GF-D8 (cell line): Measurements from ENCODE around the gene CALU.
A peak's percentile ranks its signal among the peaks of the same experiment; 100 is the strongest.

Experiments
- DNase-seq: peaks from one replicate; lab custom pipeline; 2025; lab: John Stamatoyannopoulos, UW

The CALU gene

DNA sequence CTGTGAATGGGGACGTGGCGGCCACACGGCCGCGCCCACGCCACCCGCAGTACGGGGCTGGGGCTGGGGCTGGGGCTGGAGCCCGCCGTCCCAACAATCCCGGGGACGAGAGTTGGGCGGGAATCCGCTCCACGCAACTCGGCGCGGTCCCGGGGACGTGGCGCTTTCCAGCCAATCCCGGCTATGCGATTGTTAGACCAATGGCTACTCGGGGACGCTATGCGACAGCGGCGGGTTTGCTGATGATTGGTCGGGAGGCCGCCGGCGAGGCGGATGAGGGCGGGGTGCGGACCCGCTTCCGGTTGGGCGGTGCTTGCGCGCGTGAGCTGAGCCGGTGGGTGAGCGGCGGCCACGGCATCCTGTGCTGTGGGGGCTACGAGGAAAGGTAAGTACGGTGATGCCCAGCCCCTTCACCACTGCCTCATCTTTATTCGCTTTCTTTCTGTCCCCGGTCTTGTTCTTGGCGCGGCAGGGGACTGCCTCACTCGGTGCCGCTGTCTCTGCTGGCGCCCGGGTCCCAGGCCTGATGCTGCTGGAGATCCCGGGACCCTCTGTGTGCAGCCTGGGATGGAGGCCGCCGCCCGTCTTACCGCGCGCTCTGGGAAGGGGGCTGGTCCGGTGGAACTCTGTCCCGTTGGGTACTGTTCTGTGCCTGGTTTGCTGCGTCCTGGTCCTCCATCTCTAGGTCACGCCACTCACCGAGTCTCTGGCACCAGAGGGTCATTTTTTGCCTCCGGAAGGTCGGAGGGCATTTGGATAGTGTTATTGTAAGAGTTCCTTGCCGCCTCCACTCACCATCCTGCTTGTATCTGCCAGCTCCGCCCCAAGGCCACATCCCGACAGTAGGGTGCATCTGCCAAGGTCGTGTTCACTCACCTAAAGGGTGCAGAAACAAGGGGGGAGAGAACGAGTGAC, at the start of gene CALU:
CALU (plus strand) TSS at position 312 of the 915 bp plus-strand sequence. CDS start 9,225 bp downstream, outside the sequence.
- peak; percentile 84 for DNase-seq

DNA sequence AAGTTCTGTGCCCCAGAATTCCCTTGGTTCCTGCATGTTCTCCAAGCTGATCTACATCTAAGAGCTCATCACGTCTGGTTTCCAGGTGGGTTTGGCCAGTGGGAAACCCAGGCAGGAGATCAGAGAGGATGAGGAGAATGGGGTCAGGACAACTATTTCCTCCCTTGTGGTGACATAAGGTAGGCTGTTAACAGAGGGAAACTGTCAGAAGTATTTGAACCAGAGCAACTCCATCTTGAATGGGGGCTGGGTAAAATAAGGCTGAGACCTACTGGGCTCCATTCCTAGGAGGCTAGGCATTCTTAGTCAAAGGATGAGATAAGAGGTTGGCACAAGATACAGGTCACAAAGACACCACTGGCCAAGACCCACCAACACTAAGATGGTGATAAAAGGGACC, 47.9 kb upstream of the CALU start:
- DNase-seq, result no peak

DNA sequence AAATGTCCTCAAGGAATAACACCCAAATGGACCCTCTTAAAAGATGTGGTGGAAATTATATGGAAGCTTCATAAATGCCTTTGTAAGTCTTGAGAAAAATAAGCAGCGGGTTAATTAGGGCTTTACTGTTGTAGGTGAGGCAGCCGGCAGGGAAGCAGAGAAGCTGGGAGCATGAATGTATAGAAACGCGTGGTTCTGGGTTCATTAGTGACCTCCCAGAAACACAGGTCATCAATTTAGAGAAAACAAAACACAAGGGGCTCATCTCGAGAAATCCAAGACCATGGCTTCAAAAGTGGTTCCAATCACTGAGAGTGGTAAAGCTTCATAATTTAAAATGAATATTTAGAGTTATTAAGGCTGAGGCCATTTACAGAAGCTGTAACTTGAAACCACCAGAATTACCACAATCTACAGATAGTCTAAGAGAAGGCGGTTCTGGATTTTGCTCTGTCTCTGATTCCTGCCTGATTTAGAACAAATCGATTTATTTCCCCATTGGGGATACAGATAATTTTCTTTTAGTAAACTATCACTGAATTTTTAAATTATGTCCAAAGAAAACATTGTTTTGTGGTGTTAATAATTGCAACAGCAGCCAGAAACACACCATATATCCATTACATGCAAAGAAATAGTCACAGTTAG, 46.4 kb upstream of the CALU start:
- no peak for DNase-seq

DNA sequence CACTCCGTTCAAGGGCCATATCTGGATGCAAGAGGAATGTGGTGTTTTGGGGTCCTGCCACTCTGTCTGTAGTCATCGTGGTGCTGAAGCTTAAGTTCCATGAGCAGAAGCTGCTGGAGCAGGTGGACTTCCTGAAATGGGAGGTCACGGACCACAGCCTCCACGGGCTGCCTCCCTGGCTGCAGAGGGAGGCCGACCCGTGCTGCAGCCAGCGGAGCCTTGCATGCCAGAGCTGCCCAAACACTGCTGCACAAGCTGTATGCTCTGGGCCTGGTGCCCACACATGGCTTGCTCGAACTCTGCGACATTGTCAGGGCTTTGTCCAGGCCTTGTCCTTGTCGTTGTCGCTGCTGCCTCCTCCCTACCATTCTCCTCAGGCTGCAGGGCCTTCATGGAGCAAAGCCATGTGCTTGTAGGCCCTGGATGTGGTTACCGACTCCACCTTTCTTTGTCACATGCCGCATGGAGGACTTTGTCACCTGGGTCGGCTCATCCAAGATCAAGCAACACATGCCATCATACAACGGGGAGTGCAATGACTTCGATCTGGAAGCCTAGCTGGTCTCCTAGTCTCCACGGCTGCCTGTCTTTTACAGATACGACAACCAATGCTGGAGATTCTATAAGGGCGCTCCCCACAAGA, 45.7 kb upstream of the CALU start:
- DNase-seq, result no peak

DNA sequence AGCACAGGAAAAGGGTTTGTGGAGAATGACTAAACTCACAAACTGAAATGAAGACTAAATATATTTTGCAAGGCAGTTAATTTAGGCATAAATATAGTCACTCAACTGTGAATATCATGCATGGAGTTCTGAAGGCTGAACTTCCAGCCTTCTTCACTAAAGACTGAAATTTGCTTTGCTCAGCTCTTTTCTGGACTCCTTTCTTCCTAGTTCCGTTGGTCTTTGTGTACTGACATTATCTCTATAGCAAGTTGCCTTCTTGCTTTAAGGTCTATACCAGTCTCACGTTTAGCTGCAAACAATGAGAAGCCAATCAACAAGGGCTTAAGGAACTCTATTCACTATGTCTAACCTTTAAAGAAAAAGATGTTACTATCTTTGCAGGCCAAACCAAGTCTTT, 44.4 kb upstream of the CALU start:
- no peak for DNase-seq

DNA sequence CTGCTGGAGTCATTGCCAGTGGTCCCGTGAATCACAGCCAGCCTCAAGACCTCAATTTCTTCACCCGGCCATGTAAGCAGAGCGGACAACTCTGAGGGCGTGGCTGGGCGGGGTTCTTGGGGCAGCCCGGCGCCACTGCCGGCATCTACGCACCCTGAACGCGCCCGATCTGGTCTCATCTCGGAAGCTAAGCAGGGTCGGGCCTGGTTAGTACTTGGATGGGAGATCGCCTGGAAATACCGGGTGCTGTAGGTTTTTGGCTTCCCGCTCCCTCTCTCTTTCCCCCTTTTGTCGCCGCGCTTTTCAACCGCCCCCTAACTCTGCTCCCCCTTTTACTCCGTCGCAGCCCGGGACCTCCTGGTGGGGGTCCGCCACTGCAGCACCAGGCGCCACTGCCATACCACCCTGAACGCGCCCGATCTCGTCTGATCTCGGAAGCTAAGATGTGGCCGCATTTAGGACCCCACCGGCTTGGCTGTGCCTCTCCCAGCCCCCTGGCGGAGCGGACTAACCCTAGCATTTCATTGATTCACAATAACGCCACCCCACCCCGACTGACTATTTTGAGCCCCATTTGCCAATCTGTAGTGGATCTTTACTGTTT, 41.8 kb upstream of the CALU start:
- DNase-seq, result no peak

DNA sequence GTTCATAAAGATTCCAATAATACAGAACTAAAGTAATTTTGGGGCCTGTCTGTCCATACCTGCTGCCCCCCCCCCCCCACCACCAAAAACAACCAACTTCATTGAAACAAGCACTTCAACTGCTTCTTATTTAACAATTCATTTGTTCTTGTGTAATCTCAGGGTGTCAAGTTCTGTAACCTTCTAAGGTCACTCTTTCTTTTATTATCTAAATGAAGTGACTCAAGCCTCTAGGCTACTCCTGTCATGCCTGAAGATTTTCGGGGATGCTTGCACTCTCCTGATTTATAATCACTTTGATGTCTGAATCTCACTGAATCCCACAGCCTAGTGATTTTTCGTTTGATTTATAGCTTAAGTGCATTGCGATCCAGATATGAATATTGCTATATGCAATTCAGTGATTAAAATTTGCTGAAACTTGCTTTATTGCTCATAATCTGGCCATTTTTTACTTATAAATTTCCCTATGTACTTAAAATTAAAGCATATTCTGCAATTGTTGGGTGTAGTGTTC, 39.9 kb upstream of the CALU start:
- DNase-seq, result no peak

DNA sequence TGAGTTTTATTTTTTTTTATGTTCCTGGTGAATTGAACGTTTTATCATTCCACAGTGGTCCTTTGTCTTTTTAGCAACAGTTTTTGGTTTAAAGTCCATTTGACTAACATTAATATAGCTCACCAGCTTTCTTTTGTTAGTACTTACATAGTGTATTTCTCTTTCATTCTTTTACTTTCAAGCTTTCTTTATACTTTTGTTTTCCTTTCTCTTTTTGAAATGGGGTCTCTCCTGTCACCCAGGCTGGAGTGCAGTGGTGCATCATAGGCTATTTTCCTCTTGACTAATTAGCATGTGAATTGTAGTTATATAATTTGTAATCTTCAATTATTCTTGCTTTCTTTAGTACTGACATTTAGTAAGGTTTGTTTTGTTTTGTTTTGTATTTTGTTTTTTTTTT, 39.3 kb upstream of the CALU start:
- no peak for DNase-seq

DNA sequence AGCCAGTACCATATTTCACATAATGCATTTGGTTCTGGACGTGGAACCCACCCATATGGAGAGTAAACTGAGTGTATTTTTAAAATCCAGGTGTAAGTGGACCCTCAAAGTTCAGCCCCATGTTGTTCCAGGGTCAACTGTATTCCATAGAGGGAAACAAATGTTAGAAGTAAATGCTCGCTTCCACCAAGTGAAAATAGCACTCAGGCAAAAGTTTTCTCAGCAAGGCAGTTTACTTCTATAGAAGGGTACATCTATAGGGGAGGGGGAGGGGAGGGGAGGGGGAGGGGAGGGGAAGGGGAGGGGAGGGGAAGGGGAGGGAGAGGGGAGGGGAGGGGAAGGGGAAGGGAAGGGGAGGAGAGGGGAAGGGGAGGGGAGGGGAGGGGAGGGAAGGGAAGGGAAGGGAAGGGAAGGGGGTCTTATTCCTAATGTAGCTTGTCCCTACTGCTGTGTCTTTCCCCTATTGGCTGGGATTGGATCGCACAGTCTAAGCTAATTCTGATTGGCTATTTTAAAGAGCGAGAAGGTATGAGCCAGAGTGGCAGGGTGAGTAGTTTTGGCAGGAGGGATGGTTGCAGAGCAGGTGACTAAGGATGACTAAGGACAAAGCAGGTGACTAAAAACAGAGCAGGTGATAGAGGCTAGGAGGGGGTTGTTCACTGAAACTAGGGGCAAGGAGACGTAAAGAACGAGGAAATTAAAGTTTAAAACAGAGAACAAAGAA, 37.9 kb upstream of the CALU start:
- no peak for DNase-seq

DNA sequence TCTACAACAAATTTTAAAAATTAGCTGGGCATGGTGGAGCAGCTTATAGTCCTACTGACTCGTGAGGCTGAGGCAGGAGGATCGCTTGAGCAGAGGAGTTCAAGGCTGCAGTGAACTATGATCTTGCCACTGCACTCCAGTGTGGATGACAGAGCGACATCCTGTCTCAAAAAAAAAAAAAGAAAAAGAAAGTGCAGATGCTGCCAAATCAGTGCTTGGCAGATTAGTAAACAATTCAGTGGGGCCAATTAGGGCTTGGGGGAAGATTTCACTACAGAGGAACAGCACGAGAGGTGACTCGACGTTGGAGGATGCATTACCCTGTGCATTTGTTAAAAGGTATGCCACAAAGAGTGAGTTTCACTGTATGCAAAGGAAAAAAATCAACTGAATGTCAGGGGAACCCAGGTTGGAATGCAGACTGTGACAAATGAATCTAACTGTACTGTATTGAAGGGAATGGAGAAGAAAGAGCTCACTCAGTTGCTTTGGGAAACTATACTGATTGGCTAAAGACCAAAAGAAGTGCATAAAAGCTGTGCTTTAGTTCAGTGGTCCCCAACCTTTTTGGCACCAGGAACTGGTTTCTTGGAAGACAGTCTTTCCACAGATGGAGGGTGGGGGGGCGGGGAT, 35.4 kb upstream of the CALU start:
- DNase-seq, result no peak

DNA sequence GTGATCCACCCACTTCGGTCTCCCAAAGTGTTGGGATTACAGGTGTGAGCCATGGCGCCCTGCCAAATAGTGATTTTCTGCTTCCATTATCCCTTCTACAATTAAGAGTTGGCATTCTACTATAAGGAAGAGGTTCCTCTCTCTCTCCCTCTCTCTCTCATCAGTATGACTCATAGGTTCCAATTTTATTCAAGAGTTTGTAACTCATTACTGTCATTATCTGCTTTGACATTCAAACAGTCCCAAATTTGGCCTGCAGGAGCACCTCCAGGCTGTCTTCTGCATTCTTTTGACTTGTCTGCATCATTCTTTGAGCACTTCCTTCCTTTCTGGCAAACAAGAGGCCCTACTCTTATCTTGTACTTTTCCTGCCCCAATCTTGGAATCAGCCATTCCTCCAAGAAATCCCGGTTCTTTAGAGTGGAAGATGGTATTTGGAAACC, 33.2 kb upstream of the CALU start:
- no peak for DNase-seq

DNA sequence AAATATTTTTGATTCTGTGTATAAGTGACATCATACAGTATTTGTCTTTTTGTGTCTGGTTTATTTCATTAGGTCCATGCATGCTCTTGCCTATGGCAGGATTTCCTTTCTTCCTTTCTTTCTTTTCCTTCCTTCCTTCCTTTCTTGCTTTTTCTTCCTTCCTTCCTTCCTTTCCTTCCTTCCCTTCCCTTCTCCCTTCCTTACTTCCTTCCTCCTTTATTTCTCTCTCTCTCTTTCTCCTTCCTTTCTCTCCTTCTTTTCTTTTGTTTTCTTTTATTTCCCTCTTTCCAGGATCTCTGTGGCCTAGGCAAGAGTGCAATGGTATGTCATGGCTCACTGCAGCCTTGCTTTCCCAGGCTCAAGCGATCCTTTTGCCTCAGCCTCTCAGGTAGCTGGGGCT, 31.4 kb upstream of the CALU start:
- DNase-seq, result no peak

DNA sequence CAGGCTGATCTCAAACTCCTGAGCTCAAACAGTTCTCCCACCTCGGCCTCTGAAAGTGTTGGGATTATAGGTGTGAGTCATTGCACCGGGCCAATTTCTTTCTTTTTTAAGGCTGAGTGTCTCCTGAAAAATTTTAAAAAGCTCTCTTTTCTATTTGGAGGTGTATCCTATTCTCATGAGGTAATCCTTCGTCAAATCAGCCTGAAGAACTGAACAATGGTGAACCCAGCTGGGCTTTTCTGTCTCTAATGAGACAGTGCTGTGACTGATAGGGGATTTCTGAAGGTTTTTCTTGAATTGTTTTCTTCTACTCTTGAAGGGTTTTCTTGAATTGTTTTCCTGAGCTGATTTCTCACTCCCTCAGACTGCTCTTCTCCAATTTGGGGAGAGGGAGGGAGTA, 30.9 kb upstream of the CALU start:
- no peak for DNase-seq

DNA sequence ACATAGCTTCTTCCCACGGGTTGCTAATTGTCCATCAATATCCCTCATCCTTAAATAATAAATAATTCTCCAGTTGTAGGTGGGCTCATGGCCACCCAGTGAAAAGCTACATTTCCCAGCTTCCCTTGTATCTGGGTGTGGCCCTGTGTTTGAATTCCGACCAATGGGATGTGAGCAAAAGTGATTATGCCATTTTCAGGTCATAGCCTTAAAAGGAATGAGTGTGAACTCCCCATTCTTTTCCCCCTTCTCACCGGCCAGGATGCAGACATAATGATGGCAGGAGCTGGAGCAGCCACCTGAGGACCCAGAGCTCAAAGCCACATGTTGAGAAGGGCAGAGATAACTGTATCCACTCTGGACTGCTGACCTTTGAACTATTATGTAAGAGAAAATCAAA, 30.3 kb upstream of the CALU start:
- no peak for DNase-seq

DNA sequence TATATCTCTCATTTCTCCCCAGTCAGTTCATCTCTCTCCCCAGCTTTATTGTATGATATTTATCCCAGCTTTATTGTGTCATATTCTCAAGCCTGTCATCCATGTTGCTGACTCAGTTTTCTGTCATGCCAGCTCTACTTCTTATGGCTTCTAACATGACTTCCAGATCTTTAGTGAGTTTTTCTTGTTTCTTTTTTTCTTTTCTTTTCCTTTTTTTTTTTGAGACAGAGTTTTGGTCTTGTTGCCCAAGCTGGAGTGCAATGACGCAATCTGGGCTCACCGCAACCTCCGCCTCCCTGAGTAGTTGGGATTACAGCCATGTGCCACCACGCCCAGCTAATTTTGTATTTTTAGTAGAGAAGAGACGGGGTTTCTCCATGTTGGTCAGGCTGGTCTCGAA, 28.7 kb upstream of the CALU start:
- DNase-seq, result no peak

DNA sequence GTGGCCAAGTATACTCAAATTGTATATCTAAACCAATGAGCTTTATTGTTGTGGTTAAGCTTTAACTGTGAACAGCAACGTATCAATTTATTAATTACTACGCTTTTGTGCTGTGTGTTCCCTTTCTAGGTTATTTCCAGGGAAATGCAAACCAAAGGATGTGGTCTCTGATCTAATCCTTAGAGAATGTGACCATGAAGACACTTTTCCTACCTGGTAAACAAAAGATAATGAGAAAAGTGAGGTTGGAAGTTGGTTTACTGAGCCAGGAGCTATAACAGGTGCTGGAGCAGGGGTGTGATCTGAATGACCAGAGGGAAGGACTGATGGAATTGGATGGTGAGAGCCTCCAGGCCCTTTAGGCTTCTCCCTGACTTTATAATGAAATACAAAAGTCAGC, 25.4 kb upstream of the CALU start:
- no peak for DNase-seq

DNA sequence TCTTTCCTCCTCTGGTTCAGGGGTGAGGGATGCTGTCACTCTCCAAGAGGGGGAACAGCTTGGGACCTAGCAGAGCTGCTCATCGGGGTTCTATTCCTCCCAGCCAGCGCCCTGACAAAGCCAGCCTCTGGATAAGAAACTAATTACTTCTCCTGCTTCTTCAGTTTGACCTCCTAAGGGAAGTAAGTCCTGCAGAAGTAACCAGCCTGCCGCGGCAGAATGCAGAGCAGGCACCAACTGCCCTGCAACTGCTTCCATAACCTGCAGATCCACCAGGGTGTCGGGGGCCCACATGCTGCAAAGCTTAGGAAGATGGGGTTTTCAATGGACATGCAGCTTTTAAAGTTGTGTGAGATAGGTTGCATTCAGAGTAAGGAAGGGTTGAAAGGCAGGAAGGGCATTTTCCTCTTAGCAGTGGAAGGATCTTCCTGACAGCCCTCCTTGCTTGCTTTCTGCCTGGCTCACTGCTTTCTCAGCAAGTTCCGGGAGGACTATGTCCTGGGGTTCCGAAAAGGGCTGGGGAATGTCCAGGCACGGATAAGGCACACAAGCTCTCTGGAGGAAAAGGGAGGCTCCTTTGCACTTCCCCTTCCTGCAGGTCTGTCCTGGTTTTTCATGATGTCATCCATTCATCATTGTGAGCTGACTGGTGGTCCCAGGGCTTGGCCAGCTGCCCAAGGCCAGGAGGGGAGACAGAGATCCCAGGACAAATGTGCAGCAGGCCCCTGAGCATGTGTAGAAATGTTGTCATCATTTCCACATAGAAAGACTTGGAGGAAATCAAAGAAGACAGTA, 24.3 kb upstream of the CALU start:
- no peak for DNase-seq

DNA sequence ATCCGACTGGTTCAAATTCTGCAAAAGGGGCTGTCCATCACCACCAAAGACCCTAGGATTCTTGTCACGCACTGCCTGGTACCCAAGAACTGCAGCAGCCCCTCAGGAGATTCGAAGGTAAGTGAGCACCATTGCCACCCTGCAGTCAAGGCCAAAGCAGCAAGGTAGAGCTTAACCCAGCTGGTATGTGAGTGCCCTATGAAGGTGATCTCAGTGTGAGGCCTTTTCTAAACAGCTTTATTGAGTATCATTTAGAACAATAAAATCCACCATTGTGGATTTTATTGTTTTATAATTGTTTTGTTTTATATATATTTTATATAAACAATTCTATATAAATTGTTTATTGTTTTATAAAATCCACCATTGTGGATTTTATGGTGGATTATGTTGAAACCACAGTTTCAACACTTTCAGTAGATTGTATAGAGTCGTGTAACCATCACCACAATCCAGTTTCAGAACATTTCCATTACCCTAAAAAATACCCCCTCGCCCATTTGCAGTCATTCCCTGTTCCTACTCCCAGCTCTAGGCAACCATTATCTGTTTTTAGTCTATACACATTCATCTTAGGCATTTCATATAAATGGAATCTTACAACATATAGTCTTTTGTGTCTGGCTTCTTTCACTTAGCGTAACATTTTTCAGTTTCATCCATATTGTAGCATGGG, 20.1 kb upstream of the CALU start:
- DNase-seq, result no peak

DNA sequence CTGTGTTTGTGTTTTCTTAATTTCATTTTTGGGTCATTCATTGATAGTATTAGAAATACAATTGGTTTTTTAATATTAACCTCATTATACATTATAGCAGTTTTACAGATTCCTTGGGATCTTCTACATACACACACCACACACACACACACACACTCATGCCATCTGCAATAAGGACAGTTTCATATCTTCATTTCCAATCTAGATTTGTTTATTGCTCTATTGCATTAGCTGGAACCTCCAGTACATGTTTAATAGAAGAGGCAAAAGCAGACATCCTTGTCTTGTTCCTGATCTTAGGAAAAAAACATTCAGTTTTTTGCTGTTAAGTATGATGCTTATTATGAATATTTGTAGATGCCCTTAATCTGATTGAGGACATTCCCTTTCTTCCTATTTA, 17.8 kb upstream of the CALU start:
- DNase-seq, result no peak

DNA sequence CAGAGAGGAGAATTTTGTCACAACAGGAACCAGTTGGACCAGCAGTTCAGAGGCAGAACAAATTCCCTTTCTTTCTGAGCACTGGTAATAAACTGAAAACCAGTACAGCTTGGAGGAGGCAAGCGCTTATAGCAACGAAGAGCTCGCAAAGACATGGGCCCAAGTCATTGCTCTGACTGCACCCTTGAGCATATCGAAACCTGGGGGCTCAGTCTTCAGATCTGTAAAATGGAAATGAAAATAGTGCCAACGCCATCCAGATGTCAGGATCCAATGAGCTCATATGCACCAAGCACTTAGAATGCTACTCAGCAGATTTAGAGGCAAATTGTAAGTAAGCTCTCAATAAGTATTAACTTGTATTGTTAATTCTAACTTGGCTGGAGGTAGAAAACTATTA, 14.4 kb upstream of the CALU start:
- DNase-seq, result no peak
